Activated B cell treated with CpG ODN at 0.5 μM for 24 hours (primary cell): ENCODE data around the gene EIF4E1B. TPM values are rescaled to one million over a fixed set of nuclear protein-coding genes. Genes with fewer than 3 reads are reported as not detected.

Experiments used
- ATAC-seq: fragments of 200-7000 bp; cut with Tn5 transposase; one replicate; pipeline ENCODE4 v1.10.0; 2021; ENCODE audit warnings: low read depth, mild to moderate bottlenecking, moderate library complexity
- CTCF ChIA-PET: fragments of 350-600 bp; sonication (Branson Sonifier 250); formaldehyde crosslinking; loops from one replicate; lab custom pipeline; 2021; ENCODE audit warnings: antibody characterized with exemption; lab: Charles Lee
- POLR2A ChIA-PET: fragments of 350-600 bp; sonication (Branson Sonifier 250); formaldehyde crosslinking; loops from one replicate; lab custom pipeline; 2021; ENCODE audit warnings: antibody characterized with exemption; lab: Charles Lee
- DNase-seq: peaks from one replicate; pipeline ENCODE4 v3.0.0; 2022
- H3K27ac Mint-ChIP-seq: one replicate; pipeline ENCODE4 v1.8.0; 2020; ENCODE audit warnings: mixed read lengths
- H3K27me3 Mint-ChIP-seq: one replicate; pipeline ENCODE4 v1.8.0; 2021; ENCODE audit warnings: mixed read lengths
- H3K36me3 Mint-ChIP-seq: one replicate; pipeline ENCODE4 v1.8.0; 2021; ENCODE audit warnings: low read depth, mixed read lengths
- H3K4me1 Mint-ChIP-seq: one replicate; pipeline ENCODE4 v1.8.0; 2021; ENCODE audit warnings: mixed read lengths
- H3K4me3 Mint-ChIP-seq: one replicate; pipeline ENCODE4 v1.8.0; 2020; ENCODE audit warnings: mild to moderate bottlenecking, mixed read lengths
- H3K9me3 Mint-ChIP-seq: one replicate; pipeline ENCODE4 v1.8.0; 2020; ENCODE audit warnings: mixed read lengths
- intact Hi-C: fragments of 100-400 bp; cut with micrococcal nuclease; formaldehyde crosslinking; loops from one replicate; pipeline ENCODE4 v1.15.1; 2024
- total RNA-seq: library from RNA; stranded (reverse); gene quantifications from 2 replicates; pipeline ENCODE4 v1.2.3, GENCODE V29; 2022
- TF ChIP-seq, protein P1 (sequence below): fragments of 200-600 bp; IDR thresholded peaks from one replicate; pipeline ENCODE4 v1.8.0; 2022; ENCODE audit warnings: antibody characterized with exemption, mild to moderate bottlenecking

Gene EIF4E1B
- total RNA-seq, 1 donor from 2014 or later = not detected

GRCh38 chr5:176687881-176688280 is 57.4 kb downstream of the EIF4E1B start:
- no peak overlapping the region for H3K27ac Mint-ChIP-seq
- CTCF ChIA-PET = no interaction called here
- no peak overlapping the region for H3K4me3 Mint-ChIP-seq
- TF ChIP-seq, protein P1, sequence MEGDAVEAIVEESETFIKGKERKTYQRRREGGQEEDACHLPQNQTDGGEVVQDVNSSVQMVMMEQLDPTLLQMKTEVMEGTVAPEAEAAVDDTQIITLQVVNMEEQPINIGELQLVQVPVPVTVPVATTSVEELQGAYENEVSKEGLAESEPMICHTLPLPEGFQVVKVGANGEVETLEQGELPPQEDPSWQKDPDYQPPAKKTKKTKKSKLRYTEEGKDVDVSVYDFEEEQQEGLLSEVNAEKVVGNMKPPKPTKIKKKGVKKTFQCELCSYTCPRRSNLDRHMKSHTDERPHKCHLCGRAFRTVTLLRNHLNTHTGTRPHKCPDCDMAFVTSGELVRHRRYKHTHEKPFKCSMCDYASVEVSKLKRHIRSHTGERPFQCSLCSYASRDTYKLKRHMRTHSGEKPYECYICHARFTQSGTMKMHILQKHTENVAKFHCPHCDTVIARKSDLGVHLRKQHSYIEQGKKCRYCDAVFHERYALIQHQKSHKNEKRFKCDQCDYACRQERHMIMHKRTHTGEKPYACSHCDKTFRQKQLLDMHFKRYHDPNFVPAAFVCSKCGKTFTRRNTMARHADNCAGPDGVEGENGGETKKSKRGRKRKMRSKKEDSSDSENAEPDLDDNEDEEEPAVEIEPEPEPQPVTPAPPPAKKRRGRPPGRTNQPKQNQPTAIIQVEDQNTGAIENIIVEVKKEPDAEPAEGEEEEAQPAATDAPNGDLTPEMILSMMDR = no peak
- no peaks in the 10 kb centered on the region for H3K4me1 Mint-ChIP-seq
- peaks cover 13% of the 10 kb centered on the region for H3K9me3 Mint-ChIP-seq
- peaks cover 52% of the 10 kb centered on the region for H3K27me3 Mint-ChIP-seq
- DNase-seq (no peak), ATAC-seq (no peak)
- POLR2A ChIA-PET = no interaction called here
- H3K36me3 Mint-ChIP-seq = peaks cover 2% of the 10 kb centered on the region
- intact Hi-C loops = no loop called here

- TF ChIP-seq, protein P1 = no peak
- Mint-ChIP-seq H3K4me3 (no peak overlapping the region), H3K9me3 (peaks cover 3% of the 10 kb centered on the region), H3K36me3 (no peaks in the 10 kb centered on the region), H3K27me3 (peaks cover 56% of the 10 kb centered on the region), H3K27ac (no peak overlapping the region), H3K4me1 (no peaks in the 10 kb centered on the region)
- ChIA-PET CTCF (no interaction called here), POLR2A (no interaction called here)
- ATAC-seq (no peak), DNase-seq (no peak)
- intact Hi-C loops = no loop called here
These were observed 60.4 kb downstream of the EIF4E1B start for GRCh38 chr5:176690911-176691310.

DNA sequence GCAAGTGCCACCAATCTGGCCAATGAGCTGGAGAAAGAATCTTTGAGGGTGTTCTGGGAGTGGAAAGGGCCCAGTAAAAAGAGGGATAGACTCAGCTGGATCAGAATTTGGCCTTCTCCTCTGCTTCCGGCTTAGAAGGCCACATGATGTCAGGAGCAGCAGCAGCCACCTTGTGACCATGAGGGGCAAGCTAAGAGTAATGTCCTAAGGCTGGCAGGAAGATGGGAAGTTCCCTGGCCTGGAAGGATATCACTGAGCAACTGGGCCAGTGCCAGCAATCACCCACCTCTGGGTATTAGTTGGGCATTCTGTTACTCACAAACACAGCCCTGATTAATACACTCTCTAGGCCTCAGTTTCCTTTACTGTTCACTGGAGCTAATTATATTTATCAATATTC is 61.0 kb downstream of the EIF4E1B start:
- POLR2A ChIA-PET = no interaction called here
- CTCF ChIA-PET = no interaction called here
- no peaks in the 10 kb centered on the region for H3K36me3 Mint-ChIP-seq
- H3K4me3 Mint-ChIP-seq = no peak overlapping the region
- TF ChIP-seq, protein P1 = no peak
- H3K9me3 Mint-ChIP-seq = peaks cover 3% of the 10 kb centered on the region
- no peak overlapping the region for H3K27ac Mint-ChIP-seq
- intact Hi-C loops = no loop called here
- DNase-seq (no peak), ATAC-seq (no peak)
- H3K27me3 Mint-ChIP-seq = peaks cover 61% of the 10 kb centered on the region
- no peaks in the 10 kb centered on the region for H3K4me1 Mint-ChIP-seq

- ATAC-seq (no peak), DNase-seq (no peak)
- ChIA-PET CTCF (no interaction called here), POLR2A (no interaction called here)
- H3K27me3 Mint-ChIP-seq = peaks cover 68% of the 10 kb centered on the region
- H3K27ac Mint-ChIP-seq = no peak overlapping the region
- H3K36me3 Mint-ChIP-seq = no peaks in the 10 kb centered on the region
- intact Hi-C loops = no loop called here
- no peak overlapping the region for H3K4me3 Mint-ChIP-seq
- H3K9me3 Mint-ChIP-seq = no peaks in the 10 kb centered on the region
- H3K4me1 Mint-ChIP-seq = no peaks in the 10 kb centered on the region
- TF ChIP-seq, protein P1 = no peak
These were observed 61.9 kb downstream of the EIF4E1B start for GRCh38 chr5:176692326-176692725.

DNA sequence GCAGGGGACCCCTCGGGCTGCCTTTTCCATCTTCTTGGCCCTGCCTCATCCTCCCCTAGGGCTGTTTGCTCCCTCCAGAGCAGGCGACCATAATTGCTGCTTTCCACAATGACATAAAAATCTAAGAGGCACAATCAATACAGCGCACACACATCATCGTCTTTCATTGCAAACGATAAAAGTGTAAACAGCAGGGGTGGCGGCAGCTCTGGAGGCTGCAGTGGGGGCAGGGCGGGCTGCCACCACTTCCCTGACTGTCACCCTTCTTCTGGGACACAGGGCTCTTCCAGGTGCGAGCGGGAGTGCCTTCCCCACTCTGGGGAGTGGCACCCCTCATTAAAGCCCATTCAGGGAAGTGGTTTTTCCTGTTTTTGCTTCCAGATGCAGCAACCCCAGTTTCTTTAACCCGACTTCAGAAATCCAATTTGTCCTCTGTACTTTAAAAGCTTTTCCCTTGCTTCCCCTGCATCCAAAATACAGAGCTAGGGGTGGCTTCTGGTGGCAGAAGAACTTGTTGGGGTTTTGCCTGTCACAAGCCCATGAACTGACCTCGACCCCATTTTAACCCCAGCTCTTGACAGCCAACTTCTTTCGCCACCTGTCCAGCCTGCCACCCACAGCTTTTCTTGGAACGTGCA is 62.5 kb downstream of the EIF4E1B start:
- intact Hi-C loops = no loop called here
- Mint-ChIP-seq H3K27ac (no peak overlapping the region), H3K36me3 (no peaks in the 10 kb centered on the region), H3K4me3 (no peak overlapping the region), H3K27me3 (peaks cover 72% of the 10 kb centered on the region), H3K9me3 (no peaks in the 10 kb centered on the region), H3K4me1 (no peaks in the 10 kb centered on the region)
- CTCF ChIA-PET = no interaction called here
- POLR2A ChIA-PET = no interaction called here
- DNase-seq (no peak), ATAC-seq (no peak)
- TF ChIP-seq, protein P1 = no peak
